Ammon's horn (tissue), 1 donor: ENCODE data around the gene CHCHD1.
"Not testable (repeated sequence)": the region's sequence is repeated elsewhere in the genome, so short reads cannot be mapped to it uniquely, and the experiment has no call there.

ENCODE experiments used
- DNase-seq: peaks from one replicate; pipeline ENCODE4 v3.0.0-alpha.2; 2016; ENCODE audit warnings: low spot score

CHCHD1 gene

GRCh38 chr10:73781879-73782748 lies at the start of gene CHCHD1:
TSS of gene CHCHD1 (plus strand) at chr10:73782048. CDS start at chr10:73782076, 28 bp downstream.
- DNase-seq = peak; percentile 94

GRCh38 chr10:73732426-73732825 lies 49.4 kb upstream of the CHCHD1 start:
- no peak for DNase-seq

GRCh38 chr10:73732931-73733623 lies 48.8 kb upstream of the CHCHD1 start:
- no peak for DNase-seq

GRCh38 chr10:73734028-73734720 lies 47.7 kb upstream of the CHCHD1 start:
- no peak for DNase-seq

- DNase-seq = no peak
Observed at GRCh38 chr10:73734796-73735305, 47.0 kb upstream of the CHCHD1 start.

- DNase-seq = not testable (repeated sequence)
Observed at GRCh38 chr10:73740501-73741254, 41.2 kb upstream of the CHCHD1 start.

- DNase-seq = no peak
Observed at GRCh38 chr10:73742454-73742734, 39.5 kb upstream of the CHCHD1 start.

GRCh38 chr10:73743327-73743904 lies 38.4 kb upstream of the CHCHD1 start:
- DNase-seq = no peak

- peak; percentile 96 for DNase-seq
Observed at GRCh38 chr10:73743905-73744663, 37.8 kb upstream of the CHCHD1 start, which contains the start of gene SEC24C. TSS of gene SEC24C (plus strand) at chr10:73744372. CDS start at chr10:73746833, 2,461 bp downstream.

GRCh38 chr10:73744664-73744975 lies 37.2 kb upstream of the CHCHD1 start:
- no peak for DNase-seq

GRCh38 chr10:73746721-73747120 lies 35.1 kb upstream of the CHCHD1 start:
- no peak for DNase-seq

GRCh38 chr10:73750819-73751218 lies 31.0 kb upstream of the CHCHD1 start:
- DNase-seq = no peak

- DNase-seq = no peak
Observed at GRCh38 chr10:73756183-73756582, 25.7 kb upstream of the CHCHD1 start.

GRCh38 chr10:73758704-73759511 lies 22.9 kb upstream of the CHCHD1 start:
- DNase-seq = no peak

- DNase-seq = no peak
Observed at GRCh38 chr10:73759512-73760115, 22.2 kb upstream of the CHCHD1 start.

GRCh38 chr10:73761781-73762180 lies 20.1 kb upstream of the CHCHD1 start:
- no peak for DNase-seq

GRCh38 chr10:73762915-73763314 lies 18.9 kb upstream of the CHCHD1 start:
- DNase-seq = no peak

GRCh38 chr10:73763343-73763742 lies 18.5 kb upstream of the CHCHD1 start:
- no peak for DNase-seq

GRCh38 chr10:73765066-73765465 lies 16.8 kb upstream of the CHCHD1 start:
- DNase-seq = no peak

GRCh38 chr10:73768881-73769280 lies 13.0 kb upstream of the CHCHD1 start:
- DNase-seq = no peak
